HEK293 (cell line): ENCODE measurements around the gene GMDS.
A peak's percentile ranks its signal among the peaks of the same experiment; 100 is the strongest.

Experiments used
- INSM2 ChIP-seq: fragments of 450-650 bp; formaldehyde crosslinking; IDR thresholded peaks from 2 replicates; pipeline ENCODE4 v1.5.1; 2016; ENCODE audit warnings: missing biosample characterization, missing genetic modification characterization
- KLF1 ChIP-seq: fragments of 450-650 bp; formaldehyde crosslinking; IDR thresholded peaks from 2 replicates; pipeline ENCODE4 v1.5.1; 2016; ENCODE audit warnings: missing biosample characterization, missing genetic modification characterization
- KLF17 ChIP-seq: fragments of 450-650 bp; formaldehyde crosslinking; IDR thresholded peaks from 2 replicates; pipeline ENCODE4 v1.5.1; 2016; ENCODE audit warnings: missing biosample characterization, missing genetic modification characterization
- PATZ1 ChIP-seq: fragments of 450-650 bp; formaldehyde crosslinking; IDR thresholded peaks from 2 replicates; pipeline ENCODE4 v1.5.1; 2016; ENCODE audit warnings: missing biosample characterization, missing genetic modification characterization
- PRDM10 ChIP-seq: fragments of 450-650 bp; formaldehyde crosslinking; IDR thresholded peaks from 2 replicates; pipeline ENCODE4 v1.5.1; 2016; ENCODE audit warnings: missing biosample characterization, missing genetic modification characterization
- SALL2 ChIP-seq: fragments of 450-650 bp; formaldehyde crosslinking; IDR thresholded peaks from 2 replicates; pipeline ENCODE4 v1.5.0; 2017; ENCODE audit warnings: missing biosample characterization, mild to moderate bottlenecking, missing genetic modification characterization, borderline replicate concordance
- YY1 ChIP-seq: fragments of 450-650 bp; formaldehyde crosslinking; IDR thresholded peaks from 2 replicates; pipeline ENCODE4 v1.5.1; 2018; ENCODE audit warnings: missing biosample characterization, missing genetic modification characterization
- ZBTB10 ChIP-seq: fragments of 450-650 bp; formaldehyde crosslinking; IDR thresholded peaks from 2 replicates; pipeline ENCODE4 v1.5.1; 2016; ENCODE audit warnings: missing biosample characterization, missing genetic modification characterization
- ZBTB17 ChIP-seq: fragments of 450-650 bp; formaldehyde crosslinking; IDR thresholded peaks from 2 replicates; pipeline ENCODE4 v1.5.1; 2016; ENCODE audit warnings: missing biosample characterization, missing genetic modification characterization
- ZBTB20 ChIP-seq: fragments of 450-650 bp; formaldehyde crosslinking; IDR thresholded peaks from 2 replicates; pipeline ENCODE4 v1.5.1; 2016; ENCODE audit warnings: missing biosample characterization, missing genetic modification characterization
- ZBTB21 ChIP-seq: fragments of 450-650 bp; formaldehyde crosslinking; IDR thresholded peaks from 2 replicates; pipeline ENCODE4 v1.5.1; 2017; ENCODE audit warnings: missing biosample characterization, missing genetic modification characterization
- ZBTB8A ChIP-seq: fragments of 450-650 bp; formaldehyde crosslinking; IDR thresholded peaks from 2 replicates; pipeline ENCODE4 v1.5.1; 2016; ENCODE audit warnings: missing biosample characterization, missing genetic modification characterization
- ZNF121 ChIP-seq: fragments of 450-650 bp; formaldehyde crosslinking; IDR thresholded peaks from 2 replicates; pipeline ENCODE4 v1.5.1; 2016; ENCODE audit warnings: missing biosample characterization, missing genetic modification characterization
- ZNF266 ChIP-seq: fragments of 450-650 bp; formaldehyde crosslinking; IDR thresholded peaks from 2 replicates; pipeline ENCODE4 v1.5.1; 2016; ENCODE audit warnings: missing biosample characterization, missing genetic modification characterization, low read depth
- ZNF324 ChIP-seq: fragments of 450-650 bp; formaldehyde crosslinking; IDR thresholded peaks from 2 replicates; pipeline ENCODE4 v1.5.1; 2016; ENCODE audit warnings: missing biosample characterization, missing genetic modification characterization
- ZNF596 ChIP-seq: fragments of 450-650 bp; IDR thresholded peaks from 2 replicates; pipeline ENCODE4 v1.5.0; 2018; ENCODE audit warnings: missing biosample characterization, mild to moderate bottlenecking, missing genetic modification characterization, moderate library complexity
- ZNF610 ChIP-seq: fragments of 450-650 bp; formaldehyde crosslinking; IDR thresholded peaks from 2 replicates; pipeline ENCODE4 v1.5.1; 2016; ENCODE audit warnings: missing biosample characterization, missing genetic modification characterization, borderline replicate concordance

GMDS gene

GRCh38 chr6:2103765-2104523 is 141.5 kb downstream of the GMDS start (continued):
- TF ChIP-seq PRDM10 (tag by site-specific recombination) (peak; percentile 50; the same call in 1 of the 2 replicates), ZNF324 (tag by site-specific recombination) (no peak), ZNF596 (no peak), YY1 (tag by site-specific recombination) (no peak), ZBTB8A (peak; percentile 53; the same call in 1 of the 2 replicates), ZBTB17 (tag by site-specific recombination) (no peak; the same call in 1 of the 2 replicates), ZNF610 (tag by site-specific recombination) (no peak), ZBTB21 (tag by site-specific recombination) (no peak), PATZ1 (tag by site-specific recombination) (no peak), INSM2 (tag by site-specific recombination) (no peak), SALL2 (tag by site-specific recombination) (no peak), ZBTB20 (tag by site-specific recombination) (0 out of 2 replicates have a peak, but pooled peaks have one; percentile 17), ZNF121 (tag by site-specific recombination) (no peak), KLF1 (tag by site-specific recombination) (no peak), ZBTB10 (tag by site-specific recombination) (no peak), ZNF266 (tag by site-specific recombination) (no peak), KLF17 (tag by site-specific recombination) (no peak)
